ENCODE measurements around the gene SNAPIN.
A peak's percentile ranks its signal among the peaks of the same experiment; 100 is the strongest.

Gene SNAPIN

GRCh38 chr1:153611356-153611755, 47.1 kb upstream of the SNAPIN start:
- no peak for TF ChIP-seq CTCF (IDR thresholded peaks at IDR 0.05)
- no peak overlapping the region for H3K4me3 Mint-ChIP-seq
- no peaks in the 10 kb centered on the region for H3K9me3 Mint-ChIP-seq
- H3K36me3 Mint-ChIP-seq (ENCODE audit: low read depth) = no peaks in the 10 kb centered on the region
- H3K4me1 Mint-ChIP-seq = peaks cover 68% of the 10 kb centered on the region
- DNase-seq = no peak
- H3K27me3 Mint-ChIP-seq (ENCODE audit: low read depth, poor library complexity) = peaks cover 4% of the 10 kb centered on the region
- H3K27ac Mint-ChIP-seq = no peak overlapping the region

GRCh38 chr1:153612111-153612754, 46.3 kb upstream of the SNAPIN start:
- DNase-seq = no peak
- Mint-ChIP-seq H3K36me3 (ENCODE audit: low read depth) (no peaks in the 10 kb centered on the region), H3K27ac (no peak overlapping the region), H3K27me3 (ENCODE audit: low read depth, poor library complexity) (peaks cover 7% of the 10 kb centered on the region), H3K4me1 (peaks cover 65% of the 10 kb centered on the region), H3K9me3 (no peaks in the 10 kb centered on the region), H3K4me3 (peak overlapping the region; percentile 75)
- TF ChIP-seq CTCF (IDR thresholded peaks at IDR 0.05) = no peak

GRCh38 chr1:153612755-153613331, 45.7 kb upstream of the SNAPIN start, which contains the start of gene S100A16:
TSS of gene S100A16 (minus strand) at chr1:153613137. CDS start at chr1:153608151, 4,986 bp downstream.
- Mint-ChIP-seq H3K27me3 (ENCODE audit: low read depth, poor library complexity) (peaks cover 7% of the 10 kb centered on the region), H3K9me3 (no peaks in the 10 kb centered on the region), H3K4me1 (peaks cover 62% of the 10 kb centered on the region), H3K27ac (no peak within 1 kb of the TSS), H3K4me3 (peak within 1 kb of the TSS; percentile 75), H3K36me3 (ENCODE audit: low read depth) (no peaks in the 10 kb centered on the region)
- TF ChIP-seq CTCF (IDR thresholded peaks at IDR 0.05) = no peak
- peak; percentile 35 for DNase-seq

- H3K27ac Mint-ChIP-seq = no peak overlapping the region
Measured at GRCh38 chr1:153613406-153613805, 45.1 kb upstream of the SNAPIN start.

GRCh38 chr1:153614189-153614900, 44.2 kb upstream of the SNAPIN start:
- DNase-seq = no peak
- peaks cover 47% of the 10 kb centered on the region for H3K4me1 Mint-ChIP-seq
- H3K36me3 Mint-ChIP-seq (ENCODE audit: low read depth) = peaks cover 10% of the 10 kb centered on the region
- no peak overlapping the region for H3K27ac Mint-ChIP-seq
- no peak for TF ChIP-seq CTCF (IDR thresholded peaks at IDR 0.05)
- H3K9me3 Mint-ChIP-seq = no peaks in the 10 kb centered on the region
- peaks cover 7% of the 10 kb centered on the region for H3K27me3 Mint-ChIP-seq (ENCODE audit: low read depth, poor library complexity)
- H3K4me3 Mint-ChIP-seq = no peak overlapping the region

More at GRCh38 chr1:153613406-153613805, 45.1 kb upstream of the SNAPIN start:
- H3K36me3 Mint-ChIP-seq (ENCODE audit: low read depth) = peaks cover under 1% of the 10 kb centered on the region
- TF ChIP-seq CTCF (IDR thresholded peaks at IDR 0.05) = no peak
- DNase-seq = no peak
- H3K4me3 Mint-ChIP-seq = no peak overlapping the region
- peaks cover 56% of the 10 kb centered on the region for H3K4me1 Mint-ChIP-seq
- no peaks in the 10 kb centered on the region for H3K9me3 Mint-ChIP-seq
- H3K27me3 Mint-ChIP-seq (ENCODE audit: low read depth, poor library complexity) = peaks cover 7% of the 10 kb centered on the region
